DMS79 (cell line): ENCODE results near the gene SUPT3H.

Experiments used
- DNase-seq: peaks from one replicate; lab custom pipeline; 2025; lab: John Stamatoyannopoulos, UW

SUPT3H gene

GRCh38 chr6:45388328-45388727 lies 10.6 kb upstream of the SUPT3H start:
- DNase-seq: no peak

DNA sequence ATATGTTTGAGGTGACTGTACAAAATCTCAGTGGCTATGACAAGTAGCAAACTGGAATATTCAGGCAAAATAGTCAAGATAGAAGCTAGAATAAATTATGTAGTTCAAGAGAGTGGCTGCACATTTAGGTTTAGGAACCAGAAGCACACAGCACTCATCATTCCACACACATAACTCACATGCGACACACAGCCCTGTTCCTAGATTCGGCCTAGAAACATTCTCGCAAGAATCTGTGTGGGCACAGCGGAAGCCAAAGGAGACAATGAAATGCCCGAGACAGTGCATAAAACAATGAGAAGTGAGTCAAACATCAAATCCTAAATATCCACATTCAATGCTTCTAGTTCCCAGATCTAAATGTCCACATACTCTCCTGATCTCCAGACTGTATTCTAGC lies 9.5 kb upstream of the SUPT3H start:
- DNase-seq: no peak

DNA sequence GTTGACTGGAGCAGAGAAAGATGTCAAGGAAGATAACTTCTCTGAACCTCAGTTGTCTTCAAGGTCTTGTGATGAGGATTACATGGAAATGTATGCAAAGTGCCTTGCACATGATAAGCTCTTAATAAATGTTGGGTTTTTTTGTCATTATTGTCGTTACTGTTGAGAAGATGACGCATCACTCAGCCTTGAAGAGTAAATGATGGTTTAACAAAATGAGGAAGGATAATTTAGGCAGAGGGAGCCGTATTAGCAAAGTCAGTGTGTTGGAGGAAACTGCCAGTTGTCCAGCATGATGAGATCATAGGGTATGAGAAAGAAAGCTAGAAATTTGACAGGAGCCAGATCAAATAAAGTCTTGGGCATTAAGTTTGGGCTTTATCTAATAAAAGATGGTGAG lies 8.8 kb upstream of the SUPT3H start:
- no peak for DNase-seq

DNA sequence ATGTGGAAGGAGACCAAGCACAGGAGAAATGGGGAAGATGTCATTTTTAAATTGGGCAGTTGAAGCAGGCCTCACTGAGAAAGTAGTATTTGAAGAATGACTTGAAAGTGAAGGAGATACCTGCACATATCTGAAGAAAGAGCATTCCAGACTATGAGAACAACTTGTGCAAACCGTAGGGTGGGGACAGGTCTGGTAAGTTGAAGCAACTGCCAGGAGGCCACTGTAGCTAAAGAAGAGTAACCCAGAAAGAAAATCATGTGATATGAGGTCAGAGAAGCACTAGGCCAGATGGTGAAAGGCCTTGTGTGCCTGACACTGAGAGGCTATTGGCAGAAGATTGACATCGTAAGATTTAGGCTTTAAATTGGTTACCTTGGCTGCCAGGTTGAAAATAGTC lies 4.7 kb upstream of the SUPT3H start:
- DNase-seq: no peak

DNA sequence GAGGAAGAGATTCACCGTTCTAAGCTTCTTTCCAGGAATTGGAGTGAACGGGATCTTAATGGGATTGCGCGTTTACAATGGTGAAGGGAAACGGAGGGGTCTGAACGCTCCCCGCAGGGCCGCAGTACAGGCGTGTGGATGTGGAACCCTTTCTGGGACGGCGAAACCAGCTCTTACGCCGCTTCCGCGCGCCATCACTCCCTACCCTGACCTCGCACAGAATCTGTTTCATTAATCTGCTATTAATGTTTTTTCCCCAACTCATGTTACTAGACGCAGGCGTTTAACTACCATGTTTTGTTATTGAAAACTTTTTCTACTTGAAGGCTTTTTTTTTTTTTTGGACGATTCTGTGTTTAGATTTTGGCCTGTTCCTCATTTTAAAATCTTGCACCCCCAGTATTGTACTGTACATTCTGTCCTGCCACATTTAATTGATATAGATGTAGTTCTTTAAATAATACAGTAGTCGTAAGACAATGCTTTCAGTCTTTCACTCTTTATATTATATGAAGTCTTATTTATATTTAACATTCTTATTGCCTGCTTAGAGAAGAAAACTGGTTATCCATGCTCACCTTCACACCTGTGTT lies 696 bp upstream of the SUPT3H start:
- DNase-seq: no peak

GRCh38 chr6:45377043-45377553 lies 636 bp downstream of the SUPT3H start:
- no peak for DNase-seq

DNA sequence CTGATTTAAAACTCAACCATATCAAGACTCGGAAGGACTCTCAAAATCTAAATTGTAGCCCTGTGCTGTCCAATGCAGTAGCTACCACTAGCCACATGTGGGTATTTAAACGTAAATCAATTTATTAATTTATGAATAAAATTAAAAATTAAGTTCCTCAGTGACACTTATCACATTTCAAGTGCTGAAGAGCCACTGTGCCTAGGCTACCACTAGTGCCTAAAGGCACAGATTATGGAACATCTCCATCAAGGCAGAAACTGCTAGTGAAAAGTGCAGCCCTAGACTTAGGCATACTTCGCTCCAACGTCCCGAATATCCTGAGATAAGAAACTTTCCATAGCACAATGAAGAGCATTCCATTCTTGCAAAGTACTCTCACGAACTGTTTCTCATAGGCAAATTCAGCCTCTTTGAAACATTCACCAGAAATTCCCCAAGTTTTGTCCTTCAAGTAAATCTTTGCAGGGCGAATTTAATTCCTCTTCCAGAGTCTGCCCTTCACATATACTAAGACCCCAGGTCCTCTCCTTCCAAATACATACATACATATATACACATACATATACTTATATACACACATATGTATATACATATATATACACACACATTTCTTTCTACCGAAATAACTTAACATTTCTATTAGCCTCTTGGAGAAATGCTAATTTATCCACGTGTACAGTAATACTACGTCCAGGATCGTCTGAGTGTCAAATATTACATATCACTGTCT lies 1.3 kb downstream of the SUPT3H start:
- DNase-seq: no peak

GRCh38 chr6:45375449-45375848 lies 2.3 kb downstream of the SUPT3H start:
- no peak for DNase-seq

DNA sequence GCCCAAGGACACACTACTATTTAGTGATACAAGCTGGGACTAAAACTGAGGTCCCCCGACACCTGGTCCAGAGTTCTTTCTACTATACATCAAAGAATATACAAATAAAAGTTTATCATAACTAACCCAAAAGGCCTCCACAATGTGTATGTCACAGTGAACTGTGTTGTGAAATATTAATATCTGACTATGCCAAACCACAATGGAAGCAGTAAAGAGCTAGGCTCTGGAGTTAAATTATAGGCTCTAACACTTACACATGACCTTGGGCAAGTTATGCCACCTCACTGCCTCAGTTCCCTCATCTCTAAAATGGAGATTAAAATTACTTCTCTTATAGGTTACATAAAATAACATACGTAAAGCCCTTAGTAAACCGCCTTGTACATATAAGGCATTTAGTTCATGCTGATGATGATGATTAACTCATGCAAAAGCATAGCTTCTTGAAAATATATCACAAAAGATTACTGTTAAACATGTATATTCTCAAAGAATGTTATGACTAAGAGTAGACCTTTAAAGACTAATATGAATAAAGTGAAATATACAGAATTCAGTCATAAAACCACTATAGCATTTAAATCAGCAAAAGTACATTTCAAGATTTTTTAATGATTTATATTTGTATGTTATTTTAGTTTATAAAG lies 5.7 kb downstream of the SUPT3H start:
- no peak for DNase-seq

DNA sequence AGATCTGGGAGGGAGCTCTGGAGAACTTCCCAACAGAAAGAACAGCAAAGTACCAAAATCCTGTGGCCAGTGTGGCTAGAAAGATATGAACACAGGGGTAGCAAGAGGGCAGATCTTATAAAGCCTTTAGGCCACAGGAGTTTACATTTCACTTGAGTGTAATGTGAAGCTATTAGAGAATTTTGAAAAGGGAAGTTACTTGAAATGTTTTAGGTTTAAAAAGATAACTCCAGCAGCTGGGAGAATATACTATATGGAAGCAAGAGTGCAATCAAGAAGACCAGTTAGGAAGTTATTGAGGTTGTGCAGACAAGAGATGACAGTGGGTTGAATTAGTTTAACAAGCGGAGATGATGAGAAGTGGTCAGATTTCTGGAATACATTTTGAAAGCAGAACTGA lies 7.9 kb downstream of the SUPT3H start:
- DNase-seq: no peak

DNA sequence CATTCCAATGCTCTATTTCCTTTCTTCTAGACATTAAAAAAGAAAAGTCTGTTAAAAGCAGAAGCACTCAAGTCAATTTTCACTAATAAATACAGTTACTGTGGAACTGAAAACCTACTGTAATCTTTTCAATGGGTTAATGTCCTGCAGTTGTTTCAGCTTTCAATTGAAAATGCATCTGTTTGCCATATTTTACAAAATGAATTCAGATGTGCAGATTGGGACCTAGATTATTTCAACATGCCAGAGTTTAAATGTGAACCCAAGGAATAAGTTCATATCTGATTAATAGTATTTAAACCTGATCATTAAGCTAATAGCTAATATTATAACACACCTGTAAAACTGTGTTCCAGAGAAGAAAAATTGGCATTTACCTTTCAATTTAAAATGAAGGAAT lies 9.7 kb downstream of the SUPT3H start:
- no peak for DNase-seq

DNA sequence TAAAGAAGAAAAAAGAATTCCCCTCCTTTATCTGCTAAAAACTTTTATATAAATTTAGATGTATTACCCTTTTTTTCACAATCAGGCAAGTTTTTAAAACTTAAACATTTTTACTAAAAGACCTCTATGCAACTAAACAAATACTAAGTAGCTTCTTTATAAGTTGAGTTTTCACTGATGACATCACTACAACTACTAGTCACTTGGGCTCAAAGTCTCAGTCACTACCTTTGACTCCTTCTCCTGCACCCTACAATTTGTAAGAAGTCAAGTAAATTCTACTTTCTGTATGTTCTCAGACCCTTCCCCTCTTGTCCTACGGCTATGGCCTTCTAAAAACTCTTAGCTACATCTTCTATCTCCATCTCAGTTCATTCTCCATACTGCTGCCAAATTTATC lies 11.2 kb downstream of the SUPT3H start:
- DNase-seq: no peak

DNA sequence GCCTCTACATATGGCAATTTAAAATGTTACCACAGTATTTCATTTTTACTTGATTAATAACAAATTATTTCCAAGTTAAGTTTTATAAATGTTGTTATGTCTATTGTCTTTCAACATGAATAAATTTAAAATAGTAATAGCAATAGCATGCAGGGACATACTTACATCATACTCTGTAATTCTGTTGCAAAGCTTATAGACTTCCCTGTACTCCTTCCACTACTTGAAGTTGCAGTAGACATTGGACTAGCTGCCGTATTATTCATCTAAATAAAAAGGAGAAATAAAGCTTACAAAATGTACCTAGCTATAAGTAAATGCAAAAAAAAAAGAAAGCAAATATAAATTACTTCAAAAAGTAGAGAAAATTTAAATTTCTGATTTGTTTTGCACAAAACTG lies 12.7 kb downstream of the SUPT3H start:
- no peak for DNase-seq

GRCh38 chr6:45364466-45364865 lies 13.3 kb downstream of the SUPT3H start:
- no peak for DNase-seq

DNA sequence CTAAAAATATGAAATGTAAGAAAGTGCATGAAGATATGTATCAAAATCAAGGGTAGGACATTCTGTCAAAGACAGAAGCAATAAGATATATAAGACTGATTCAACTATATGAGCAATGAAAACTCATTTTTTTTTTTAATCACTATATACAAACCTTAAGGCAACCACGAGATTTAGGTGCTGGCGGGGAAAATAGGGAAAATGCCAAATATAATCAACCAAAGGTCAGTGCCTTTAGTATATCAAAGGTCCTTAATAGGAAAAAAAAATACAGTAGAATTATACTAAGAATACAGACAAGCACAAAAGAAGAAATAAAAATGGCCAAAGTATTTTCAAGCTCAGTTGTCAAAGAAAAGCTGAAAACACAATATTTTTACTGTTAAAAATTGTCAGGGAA lies 24.1 kb downstream of the SUPT3H start:
- no peak for DNase-seq

GRCh38 chr6:45351667-45352066 lies 26.1 kb downstream of the SUPT3H start:
- no peak for DNase-seq

- no peak for DNase-seq
Measured at GRCh38 chr6:45351076-45351475, 26.7 kb downstream of the SUPT3H start.

- no peak for DNase-seq
Measured at GRCh38 chr6:45350186-45350710, 27.5 kb downstream of the SUPT3H start.

DNA sequence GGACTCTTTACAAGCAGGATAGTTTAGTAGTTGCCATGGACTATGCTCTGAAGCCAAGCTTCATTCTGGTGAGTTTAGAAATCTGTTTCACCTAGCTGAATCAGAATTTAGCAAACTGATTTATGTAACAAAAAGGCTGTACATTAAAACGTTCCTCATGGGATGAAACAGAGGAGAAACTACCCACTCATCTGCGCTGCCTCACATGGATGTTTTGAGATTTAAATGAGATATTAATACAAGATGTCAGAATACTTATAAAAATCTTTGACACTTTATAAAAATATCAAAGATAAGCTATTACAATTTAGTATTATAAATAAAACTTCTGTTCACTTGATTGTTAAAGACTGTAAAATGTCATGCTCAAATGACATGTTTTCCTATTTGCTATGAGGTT lies 32.8 kb downstream of the SUPT3H start:
- no peak for DNase-seq

DNA sequence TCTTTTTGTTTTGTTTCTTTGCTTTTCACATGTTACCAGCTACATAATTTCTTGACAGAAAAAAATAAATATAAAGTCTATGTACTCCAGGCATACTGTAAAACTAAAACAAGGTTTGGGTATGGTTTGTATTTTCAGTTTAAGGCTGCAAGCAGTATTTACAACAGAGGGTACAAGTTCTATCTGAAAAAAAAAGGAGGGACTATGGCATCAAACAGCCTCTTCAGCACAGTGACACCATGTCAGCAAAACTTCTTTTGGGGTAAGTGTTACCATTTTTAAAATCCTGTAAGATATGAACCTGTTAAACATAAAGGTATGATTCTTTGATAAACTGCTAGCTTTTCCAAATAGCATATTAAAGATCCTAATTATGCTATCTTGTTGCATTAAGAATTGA lies 49.2 kb downstream of the SUPT3H start:
- no peak for DNase-seq

GRCh38 chr6:45327956-45328522 lies 49.7 kb downstream of the SUPT3H start, which contains the start of gene RUNX2:
Gene RUNX2, plus strand, starts transcription at chr6:45328330. Its CDS starts 397 bp downstream, at chr6:45328727.
- DNase-seq: no peak

DNA sequence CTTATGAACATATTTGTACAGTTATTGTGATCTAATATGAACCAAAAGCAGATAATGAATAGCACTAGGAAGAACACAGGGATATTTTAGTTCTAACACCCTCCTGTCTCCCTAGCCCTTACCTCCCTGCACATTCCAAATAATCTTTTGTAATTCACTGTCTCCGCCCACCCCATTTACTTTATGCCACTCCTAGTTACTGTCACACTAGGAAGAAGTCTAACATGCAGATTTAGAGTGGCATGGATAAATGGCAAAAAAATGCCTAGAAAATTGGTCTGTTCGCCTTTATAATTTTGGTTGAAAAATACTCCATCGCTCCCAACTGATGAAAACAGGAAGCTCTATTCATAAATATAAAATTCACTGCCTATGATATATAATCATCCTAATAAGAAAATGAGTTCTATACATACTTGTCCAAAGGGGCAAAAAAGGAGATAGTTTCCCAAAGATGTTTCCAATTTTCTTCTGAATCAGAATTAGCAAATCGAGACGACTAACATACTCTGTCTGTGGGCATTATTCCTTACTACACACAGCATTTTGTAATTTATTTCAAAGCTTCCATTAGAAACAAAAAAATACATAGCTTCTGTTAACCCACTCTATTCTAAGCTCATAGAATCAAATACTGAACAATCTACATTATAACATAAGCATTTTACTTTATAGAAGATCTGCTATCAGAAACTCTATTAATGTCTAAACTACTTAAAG lies 50.9 kb downstream of the SUPT3H start:
- DNase-seq: no peak
